ENCODE results near the gene HIPK3. TPM values are rescaled to one million over a fixed set of nuclear protein-coding genes. Genes with fewer than 3 reads are reported as not detected.
"Not testable (repeated sequence)": the region's sequence is repeated elsewhere in the genome, so short reads cannot be mapped to it uniquely, and the experiment has no call there.

Gene HIPK3
- total RNA-seq, 4 donors from 2014 or later, result 89.1 to 118 (median 107) TPM

DNA sequence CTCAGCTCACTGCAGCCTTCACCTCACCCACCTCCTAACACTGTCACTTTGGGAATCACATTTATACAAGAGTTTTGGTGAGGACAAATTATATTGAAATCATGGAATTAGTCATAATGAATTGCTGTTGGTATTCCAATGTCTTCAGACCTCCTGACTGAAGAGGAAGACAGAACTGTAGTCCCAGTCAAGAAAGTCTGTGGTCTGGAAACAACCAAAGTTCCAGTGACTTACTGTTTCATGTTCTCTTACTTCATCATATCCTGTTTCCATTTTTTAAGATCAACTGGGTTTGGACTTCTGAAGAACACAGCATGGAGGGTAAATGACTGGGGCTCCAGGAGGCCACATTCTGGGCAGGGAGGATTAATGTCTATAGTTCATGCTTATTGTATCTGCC is 43.0 kb upstream of the HIPK3 start:
- no peak overlapping the region for H3K4me3 ChIP-seq (ENCODE audit: low read depth, poor library complexity, severe bottlenecking)
- no peak for DNase-seq (ENCODE audit: low spot score in 2 of 2)
- TF ChIP-seq, protein P1, sequence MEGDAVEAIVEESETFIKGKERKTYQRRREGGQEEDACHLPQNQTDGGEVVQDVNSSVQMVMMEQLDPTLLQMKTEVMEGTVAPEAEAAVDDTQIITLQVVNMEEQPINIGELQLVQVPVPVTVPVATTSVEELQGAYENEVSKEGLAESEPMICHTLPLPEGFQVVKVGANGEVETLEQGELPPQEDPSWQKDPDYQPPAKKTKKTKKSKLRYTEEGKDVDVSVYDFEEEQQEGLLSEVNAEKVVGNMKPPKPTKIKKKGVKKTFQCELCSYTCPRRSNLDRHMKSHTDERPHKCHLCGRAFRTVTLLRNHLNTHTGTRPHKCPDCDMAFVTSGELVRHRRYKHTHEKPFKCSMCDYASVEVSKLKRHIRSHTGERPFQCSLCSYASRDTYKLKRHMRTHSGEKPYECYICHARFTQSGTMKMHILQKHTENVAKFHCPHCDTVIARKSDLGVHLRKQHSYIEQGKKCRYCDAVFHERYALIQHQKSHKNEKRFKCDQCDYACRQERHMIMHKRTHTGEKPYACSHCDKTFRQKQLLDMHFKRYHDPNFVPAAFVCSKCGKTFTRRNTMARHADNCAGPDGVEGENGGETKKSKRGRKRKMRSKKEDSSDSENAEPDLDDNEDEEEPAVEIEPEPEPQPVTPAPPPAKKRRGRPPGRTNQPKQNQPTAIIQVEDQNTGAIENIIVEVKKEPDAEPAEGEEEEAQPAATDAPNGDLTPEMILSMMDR (IDR thresholded peaks at IDR 0.05), result no peak
- no peak for TF ChIP-seq POLR2A (IDR thresholded peaks at IDR 0.05)
- intact Hi-C loops (cut with DNase I; ENCODE audit: low total_unique reads), result no loop called here

DNA sequence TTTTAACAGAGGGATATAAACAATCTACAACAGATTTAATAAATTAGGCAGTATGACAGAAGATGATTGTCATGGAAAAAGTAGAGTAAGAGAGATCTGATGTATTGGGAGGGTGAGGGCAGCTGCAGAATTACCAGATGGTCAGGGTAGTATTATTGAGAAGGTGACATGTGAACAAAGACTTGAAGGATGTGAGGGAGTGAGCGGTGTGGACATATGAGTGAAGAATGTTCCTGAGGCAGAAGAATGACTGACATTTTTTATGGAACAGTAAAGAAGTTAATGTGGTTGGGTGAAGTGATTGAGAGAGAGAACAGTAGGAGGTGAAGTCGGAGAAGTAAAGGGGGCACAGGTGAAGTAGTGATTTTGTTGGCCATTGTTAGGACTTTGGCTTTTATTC is 42.4 kb upstream of the HIPK3 start:
- WGBS, 2 donors, result 86 to 91% methylated on average over 2 of the region's 2 CpGs
- H3K4me3 ChIP-seq (ENCODE audit: low read depth, poor library complexity, severe bottlenecking), result no peak overlapping the region
- no peak for TF ChIP-seq POLR2A (IDR thresholded peaks at IDR 0.05)
- TF ChIP-seq, protein P1 (IDR thresholded peaks at IDR 0.05), result no peak
- intact Hi-C loops (cut with DNase I; ENCODE audit: low total_unique reads), result no loop called here
- no peak for DNase-seq (ENCODE audit: low spot score in 2 of 2)

DNA sequence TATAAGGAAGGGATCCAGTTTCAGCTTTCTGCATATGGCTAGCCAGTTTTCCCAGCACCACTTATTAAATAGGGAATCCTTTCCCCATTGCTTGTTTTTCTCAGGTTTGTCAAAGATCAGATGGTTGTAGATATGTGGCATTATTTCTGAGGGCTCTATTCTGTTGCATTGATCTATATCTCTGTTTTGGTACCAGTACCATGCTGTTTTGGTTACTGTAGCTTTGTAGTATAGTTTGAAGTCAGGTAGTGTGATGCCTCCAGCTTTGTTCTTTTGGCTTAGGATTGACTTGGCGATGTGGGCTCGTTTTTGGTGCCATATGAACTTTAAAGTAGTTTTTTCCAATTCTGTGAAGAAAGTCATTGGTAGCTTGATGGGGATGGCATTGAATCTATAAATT is 40.5 kb upstream of the HIPK3 start:
- WGBS, 2 donors, result 54 to 82% methylated on average over 2 of the region's 2 CpGs

DNA sequence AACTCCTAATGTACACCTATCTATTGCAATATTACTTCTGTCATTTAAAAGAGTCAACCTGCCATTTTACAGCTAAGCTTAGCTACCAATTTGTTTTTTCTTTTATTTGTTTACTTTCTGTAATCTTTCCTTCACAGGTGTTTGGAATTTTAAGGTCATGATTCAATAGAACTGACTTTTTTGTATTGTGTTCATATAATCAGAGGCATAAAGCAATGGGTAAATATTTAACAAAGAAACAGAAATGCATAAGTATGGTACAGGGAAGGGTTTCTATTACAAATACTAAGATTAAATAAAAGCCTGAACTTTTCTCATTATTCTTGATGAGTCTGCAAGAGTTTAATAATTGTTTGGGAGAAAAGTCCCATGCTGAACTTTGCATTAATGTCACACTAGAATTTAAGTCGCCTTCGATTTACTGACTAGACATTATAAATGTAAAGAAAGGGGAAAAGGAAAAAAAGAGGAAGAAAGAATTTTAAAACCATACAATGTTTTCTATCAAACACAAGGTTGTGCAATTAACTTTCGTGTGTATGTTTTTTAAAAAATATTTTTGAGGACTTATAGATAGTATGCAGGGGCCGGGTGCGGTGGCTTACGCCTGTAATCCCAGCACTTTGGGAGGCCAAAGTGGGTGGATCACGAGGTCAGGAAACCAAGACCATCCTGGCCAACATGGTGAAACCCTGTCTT is 35.0 kb upstream of the HIPK3 start:
- intact Hi-C loops (cut with DNase I; ENCODE audit: low total_unique reads), result no loop called here
- no peak for DNase-seq (ENCODE audit: low spot score in 2 of 2)
- WGBS, 2 donors, result 84 to 90% methylated on average over 7 of the region's 7 CpGs
- no peak for TF ChIP-seq POLR2A (IDR thresholded peaks at IDR 0.05)
- TF ChIP-seq, protein P1 (IDR thresholded peaks at IDR 0.05), result no peak
- no peak overlapping the region for H3K4me3 ChIP-seq (ENCODE audit: low read depth, poor library complexity, severe bottlenecking)

More for the DNA sequence above, 40.5 kb upstream of the HIPK3 start:
- DNase-seq (ENCODE audit: low spot score in 2 of 2); H3K4me3 ChIP-seq (ENCODE audit: low read depth, poor library complexity, severe bottlenecking); intact Hi-C loops (cut with DNase I; ENCODE audit: low total_unique reads): not testable (repeated sequence)

DNA sequence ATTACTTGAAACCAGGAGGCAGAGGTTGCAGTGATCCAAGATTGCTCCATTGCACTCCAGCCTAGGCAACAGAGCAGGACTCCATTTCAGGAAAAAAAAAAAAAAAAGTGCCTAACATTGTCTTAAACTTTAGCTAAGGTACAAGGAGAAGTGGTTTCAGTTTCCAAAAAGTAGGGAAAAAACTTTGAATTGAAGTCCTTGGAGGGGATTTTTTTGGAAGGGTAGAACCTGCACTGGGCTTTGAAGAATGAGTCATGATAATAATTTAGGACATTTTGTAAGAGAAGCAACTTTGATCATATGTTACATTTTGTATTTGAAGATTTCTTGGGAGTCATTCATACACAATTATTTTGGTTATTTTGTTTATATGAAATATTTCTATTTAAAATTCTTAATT is 31.8 kb upstream of the HIPK3 start:
- no peak overlapping the region for H3K4me3 ChIP-seq (ENCODE audit: low read depth, poor library complexity, severe bottlenecking)
- intact Hi-C loops (cut with DNase I; ENCODE audit: low total_unique reads), result no loop called here
- TF ChIP-seq, protein P1 (IDR thresholded peaks at IDR 0.05), result no peak
- DNase-seq (ENCODE audit: low spot score in 2 of 2), result no peak

DNA sequence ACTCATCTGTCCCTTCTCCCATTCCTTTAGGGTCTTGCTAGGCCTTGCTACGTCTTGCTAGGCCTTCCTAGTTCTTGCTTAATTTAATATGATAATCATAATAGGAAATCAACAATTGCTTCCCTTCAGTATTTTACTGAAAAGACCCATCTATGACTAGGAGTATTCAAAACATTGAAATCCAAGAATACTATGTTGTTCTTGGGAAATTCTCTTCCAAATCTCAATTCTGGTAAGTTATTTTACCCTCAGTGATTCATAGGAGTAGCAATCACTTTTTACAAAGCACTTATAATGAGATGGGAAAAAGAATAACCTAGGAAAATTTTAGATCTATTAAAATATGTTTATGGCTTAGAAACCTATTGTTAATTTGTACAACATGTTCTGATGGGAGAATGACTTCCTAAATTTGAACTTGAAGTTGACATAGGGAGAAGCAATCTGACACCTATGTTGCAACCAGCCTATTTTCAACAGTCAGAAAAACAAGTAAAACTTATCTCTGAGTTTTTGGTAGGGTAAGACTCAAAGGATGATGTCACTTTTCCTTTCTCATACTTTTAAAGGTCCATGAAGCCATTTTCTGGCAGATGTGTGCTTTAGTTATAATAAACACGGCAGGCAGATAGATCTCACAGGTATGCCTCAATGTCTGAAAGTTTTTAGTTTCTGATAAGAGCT is 29.5 kb upstream of the HIPK3 start:
- no peak overlapping the region for H3K4me3 ChIP-seq (ENCODE audit: low read depth, poor library complexity, severe bottlenecking)
- no peak for TF ChIP-seq POLR2A (IDR thresholded peaks at IDR 0.05)
- TF ChIP-seq, protein P1 (IDR thresholded peaks at IDR 0.05), result no peak
- WGBS, 2 donors, result 81 to 85% methylated on average over 2 of the region's 2 CpGs
- DNase-seq (ENCODE audit: low spot score in 2 of 2), result no peak
- intact Hi-C loops (cut with DNase I; ENCODE audit: low total_unique reads), result no loop called here
